SK-N-SH (cell line): ENCODE results near the gene IDUA.

ENCODE experiments used
- EZH2phosphoT487 ChIP-seq: fragments of 200-600 bp; sonication (generic); IDR thresholded peaks from 2 replicates; pipeline ENCODE4 v1.6.1; 2017; ENCODE audit warnings: low read depth, mixed run types, mild to moderate bottlenecking, antibody characterized with exemption, moderate library complexity, borderline replicate concordance
- RAD21 ChIP-seq: IDR thresholded peaks from 2 replicates; pipeline ENCODE4 v1.6.1; 2012; ENCODE audit warnings: mild to moderate bottlenecking, low read length
- TCF12 ChIP-seq: IDR thresholded peaks from 2 replicates; pipeline ENCODE4 v1.4.0; 2012

- TF ChIP-seq TCF12: no peak
- no peak for TF ChIP-seq EZH2phosphoT487
- no peak for TF ChIP-seq RAD21
These were observed 65.4 kb downstream of the IDUA start for GRCh38 chr4:1052231-1052671.
